GM19035 (cell line): ENCODE measurements around the gene PPP1R12A.
"Not testable (repeated sequence)": the region's sequence is repeated elsewhere in the genome, so short reads cannot be mapped to it uniquely, and the experiment has no call there.

Source experiments
- ATAC-seq: cut with Tn5 transposase; IDR thresholded peaks from one replicate; pipeline ENCODE4 v1.9.1; 2021; ENCODE audit not compliant: unreplicated experiment

Gene PPP1R12A

GRCh38 chr12:79895804-79896203 is 39.1 kb downstream of the PPP1R12A start:
- no peak for ATAC-seq

GRCh38 chr12:79895071-79895470 is 39.8 kb downstream of the PPP1R12A start:
- no peak for ATAC-seq

DNA sequence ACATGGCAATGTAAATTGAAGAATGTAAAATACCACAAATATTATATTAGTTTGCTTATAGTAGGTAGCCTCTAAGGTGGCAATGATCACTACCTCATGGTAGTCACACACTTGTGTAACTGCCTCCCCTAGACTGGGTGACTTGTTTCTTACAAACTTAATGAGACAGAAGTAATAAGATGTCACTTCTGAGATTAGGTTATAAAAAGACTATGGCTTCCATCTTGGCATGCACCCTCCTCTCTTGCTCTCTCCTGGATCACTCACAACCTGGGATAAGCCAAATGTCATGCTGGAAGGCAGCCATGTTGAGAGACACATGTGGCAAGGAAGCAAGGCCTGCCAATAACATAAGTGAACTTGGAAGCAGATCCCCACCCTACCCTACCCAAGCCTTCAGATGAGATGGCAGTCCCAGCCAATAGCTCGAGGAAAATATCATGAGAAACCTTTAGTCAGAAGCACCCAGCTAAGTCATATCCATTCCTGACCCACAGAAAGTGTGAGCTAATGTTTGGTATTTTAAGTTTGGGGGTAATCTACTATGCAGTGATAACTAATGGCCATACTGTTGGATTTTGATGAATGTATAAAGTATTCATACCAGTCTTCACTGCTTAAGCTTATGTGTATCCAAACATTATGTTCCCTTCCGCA is 43.3 kb downstream of the PPP1R12A start:
- no peak for ATAC-seq

- ATAC-seq, result no peak
Observed at GRCh38 chr12:79887890-79888289, 47.0 kb downstream of the PPP1R12A start.

- ATAC-seq, result peak; percentile 77
Observed at GRCh38 chr12:79886917-79887519, 47.9 kb downstream of the PPP1R12A start.

- no peak for ATAC-seq
Observed at GRCh38 chr12:79885911-79886490, 48.9 kb downstream of the PPP1R12A start.

GRCh38 chr12:79884401-79885006 is 50.4 kb downstream of the PPP1R12A start:
- no peak for ATAC-seq

- ATAC-seq, result no peak
Observed at GRCh38 chr12:79883216-79883615, 51.7 kb downstream of the PPP1R12A start.

DNA sequence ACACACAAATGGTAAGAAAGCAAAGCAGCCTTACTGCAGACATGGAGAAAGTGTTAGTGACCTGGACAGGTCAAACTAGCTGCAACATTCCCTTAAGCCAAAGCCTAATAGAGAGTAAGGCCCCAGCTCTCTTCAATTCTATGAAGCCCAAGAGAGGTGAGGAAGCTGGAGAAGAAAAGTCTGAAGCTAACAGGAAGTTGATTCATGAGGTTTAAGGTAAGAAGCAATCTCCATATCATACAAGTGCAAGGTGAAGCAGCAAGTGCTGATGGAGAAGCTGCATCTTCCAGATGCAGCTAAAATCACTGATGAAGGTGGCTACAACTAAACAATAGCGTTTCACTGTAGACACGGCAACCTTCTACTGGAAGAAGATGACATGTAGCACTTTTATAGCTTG is 53.5 kb downstream of the PPP1R12A start:
- no peak for ATAC-seq

GRCh38 chr12:79878506-79878905 is 56.4 kb downstream of the PPP1R12A start:
- ATAC-seq, result not testable (repeated sequence)

- no peak for ATAC-seq
Observed at GRCh38 chr12:79877246-79877645, 57.7 kb downstream of the PPP1R12A start.

- ATAC-seq, result no peak
Observed at GRCh38 chr12:79874665-79875064, 60.2 kb downstream of the PPP1R12A start.

DNA sequence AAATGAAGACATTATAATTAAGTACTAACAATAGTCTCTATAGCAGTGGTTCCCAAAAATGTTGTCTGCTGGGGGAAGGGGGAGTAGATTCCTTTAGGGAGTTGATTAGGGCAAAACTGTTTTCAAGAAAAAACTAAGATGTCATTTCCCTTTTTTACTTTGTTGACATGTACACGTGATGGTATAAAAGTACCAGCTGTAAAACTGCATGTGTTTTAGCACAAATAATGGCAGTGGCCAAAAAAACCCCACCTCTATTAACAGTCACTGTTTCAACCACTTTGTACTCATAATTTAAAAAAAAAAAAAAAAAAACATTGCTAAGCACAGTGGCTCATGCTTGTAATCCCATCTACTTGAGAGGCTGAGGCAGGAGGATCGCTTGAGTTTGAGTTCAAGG is 61.7 kb downstream of the PPP1R12A start:
- ATAC-seq, result peak; percentile 74

DNA sequence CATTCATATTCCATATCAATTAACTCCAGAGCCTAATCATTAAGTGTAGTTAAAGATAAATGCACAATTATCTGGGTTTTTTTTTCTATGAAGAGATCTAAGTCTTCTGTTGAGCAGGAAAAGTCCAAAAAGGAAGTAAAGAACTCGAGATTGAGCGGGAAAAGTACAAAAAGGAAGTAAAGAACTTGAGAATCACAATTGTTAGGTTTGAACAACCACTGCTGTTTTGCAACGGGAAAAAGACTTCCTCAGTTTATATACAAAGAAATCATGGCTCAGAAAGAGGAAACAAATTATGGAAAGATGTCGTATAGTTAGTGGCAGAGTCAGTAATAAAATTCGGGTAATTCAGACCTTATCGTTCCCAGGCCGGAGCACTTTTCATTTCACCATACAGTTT is 63.3 kb downstream of the PPP1R12A start:
- ATAC-seq, result no peak

- no peak for ATAC-seq
Observed at GRCh38 chr12:79870916-79871315, 64.0 kb downstream of the PPP1R12A start.

- ATAC-seq, result no peak
Observed at GRCh38 chr12:79859646-79860045, 75.3 kb downstream of the PPP1R12A start.

GRCh38 chr12:79858518-79858917 is 76.4 kb downstream of the PPP1R12A start:
- ATAC-seq, result no peak

- no peak for ATAC-seq
Observed at GRCh38 chr12:79857675-79858074, 77.2 kb downstream of the PPP1R12A start.

DNA sequence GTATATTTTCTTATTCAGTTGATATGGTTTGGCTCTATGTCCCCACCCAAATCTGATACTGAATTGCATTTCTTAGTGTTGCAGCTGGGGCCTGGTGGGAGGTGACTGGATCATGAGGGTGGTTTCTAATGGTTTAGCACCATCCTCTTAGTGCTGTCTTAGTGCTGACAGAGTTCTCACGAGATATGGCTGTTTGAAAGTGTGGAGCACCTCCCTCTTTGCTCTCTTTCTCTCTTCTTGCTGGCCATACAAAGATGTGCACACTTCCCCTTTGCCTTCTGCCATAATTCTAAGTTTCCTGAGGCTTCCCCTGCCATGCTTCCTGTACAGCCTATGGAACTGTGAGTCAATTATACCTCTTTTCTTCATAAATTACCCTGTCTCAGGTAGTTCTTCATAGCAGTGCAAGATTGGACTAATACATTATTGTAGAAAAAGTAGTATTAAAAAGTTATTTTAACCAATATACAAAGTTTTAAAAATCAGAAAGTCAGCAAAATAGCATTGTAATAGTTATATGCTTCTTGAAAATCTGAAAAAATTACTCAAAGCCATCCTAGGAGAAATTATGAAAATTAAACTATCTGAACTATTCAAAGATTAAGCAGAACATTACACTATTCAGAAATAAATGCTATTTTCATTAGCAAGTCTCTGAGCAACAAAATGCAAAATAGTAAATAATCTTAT is 84.1 kb downstream of the PPP1R12A start:
- ATAC-seq, result no peak

- ATAC-seq, result no peak
Observed at GRCh38 chr12:79848339-79848738, 86.6 kb downstream of the PPP1R12A start.

- no peak for ATAC-seq
Observed at GRCh38 chr12:79847417-79847816, 87.5 kb downstream of the PPP1R12A start.

DNA sequence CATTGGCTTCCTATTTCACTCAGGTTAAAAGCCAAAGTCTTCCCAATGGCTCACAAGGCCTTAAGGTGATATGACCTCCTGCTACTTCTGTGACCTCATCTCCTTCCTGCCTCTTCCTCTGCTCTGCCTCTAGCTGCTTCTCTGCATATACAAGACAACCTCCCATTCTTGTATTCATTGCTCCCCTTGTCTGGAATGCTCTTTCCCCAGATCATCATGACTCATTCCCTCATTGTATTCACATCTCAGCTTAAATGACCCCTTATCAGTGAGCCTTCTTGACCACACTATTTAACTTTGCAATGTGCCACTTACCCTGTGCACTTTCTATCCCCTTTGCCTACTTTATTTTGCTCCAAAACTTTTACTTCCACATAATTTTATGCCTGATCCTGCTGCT is 90.2 kb downstream of the PPP1R12A start:
- no peak for ATAC-seq
